GM19452 (cell line): ENCODE results near the gene RAB3C.
"Not testable (repeated sequence)": the region's sequence is repeated elsewhere in the genome, so short reads cannot be mapped to it uniquely, and the experiment has no call there.

Experiments used
- ATAC-seq: cut with Tn5 transposase; IDR thresholded peaks from one replicate; pipeline ENCODE4 v1.9.1; 2021; ENCODE audit not compliant: unreplicated experiment

Gene RAB3C

GRCh38 chr5:58600613-58601012, 17.7 kb downstream of the RAB3C start:
- ATAC-seq = not testable (repeated sequence)

GRCh38 chr5:58602889-58603288, 20.0 kb downstream of the RAB3C start:
- ATAC-seq = not testable (repeated sequence)

GRCh38 chr5:58606064-58606463, 23.2 kb downstream of the RAB3C start:
- ATAC-seq = no peak

GRCh38 chr5:58615972-58616371, 33.1 kb downstream of the RAB3C start:
- no peak for ATAC-seq

DNA sequence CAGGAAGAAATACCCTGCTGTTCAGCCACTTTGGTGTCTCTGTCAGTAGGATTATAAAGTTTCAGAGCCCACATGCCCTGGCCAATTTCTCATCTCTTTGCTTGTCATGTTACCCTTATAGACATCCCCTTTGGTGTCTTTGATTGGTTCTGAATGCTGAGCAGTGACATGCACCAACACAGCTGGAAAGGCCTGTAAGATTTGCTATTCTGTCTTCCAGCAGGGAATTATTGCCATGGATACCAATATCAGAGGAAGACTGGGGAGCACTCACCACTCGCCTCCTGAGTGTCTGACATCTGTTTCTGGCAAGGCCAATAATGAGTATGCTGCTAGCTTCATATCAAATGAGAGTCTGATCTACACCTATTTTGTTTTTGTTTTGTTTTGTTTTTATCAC, 34.4 kb downstream of the RAB3C start:
- no peak for ATAC-seq

- ATAC-seq = no peak
Measured at GRCh38 chr5:58620336-58620735, 37.5 kb downstream of the RAB3C start.

- no peak for ATAC-seq
Measured at GRCh38 chr5:58622936-58623871, 40.3 kb downstream of the RAB3C start.

DNA sequence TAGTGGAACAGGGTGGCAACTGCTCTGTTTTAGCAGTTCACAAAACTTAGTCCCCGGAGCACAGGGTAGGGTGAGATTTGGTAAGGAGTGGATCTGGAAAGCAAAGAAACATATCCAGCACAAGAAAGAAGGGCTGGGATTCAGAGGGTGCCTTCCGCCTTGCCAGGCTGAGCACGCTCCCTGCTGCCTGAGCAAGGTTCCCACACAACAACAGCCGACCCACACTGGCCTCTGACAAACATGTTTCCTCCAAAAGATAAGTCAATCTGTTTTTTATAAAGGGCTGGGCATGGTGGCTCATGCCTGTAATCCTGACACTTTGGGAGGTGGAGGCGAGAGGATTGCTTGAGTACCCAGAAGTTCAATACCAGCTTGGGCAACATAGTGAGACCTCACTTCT, 45.8 kb downstream of the RAB3C start:
- no peak for ATAC-seq

DNA sequence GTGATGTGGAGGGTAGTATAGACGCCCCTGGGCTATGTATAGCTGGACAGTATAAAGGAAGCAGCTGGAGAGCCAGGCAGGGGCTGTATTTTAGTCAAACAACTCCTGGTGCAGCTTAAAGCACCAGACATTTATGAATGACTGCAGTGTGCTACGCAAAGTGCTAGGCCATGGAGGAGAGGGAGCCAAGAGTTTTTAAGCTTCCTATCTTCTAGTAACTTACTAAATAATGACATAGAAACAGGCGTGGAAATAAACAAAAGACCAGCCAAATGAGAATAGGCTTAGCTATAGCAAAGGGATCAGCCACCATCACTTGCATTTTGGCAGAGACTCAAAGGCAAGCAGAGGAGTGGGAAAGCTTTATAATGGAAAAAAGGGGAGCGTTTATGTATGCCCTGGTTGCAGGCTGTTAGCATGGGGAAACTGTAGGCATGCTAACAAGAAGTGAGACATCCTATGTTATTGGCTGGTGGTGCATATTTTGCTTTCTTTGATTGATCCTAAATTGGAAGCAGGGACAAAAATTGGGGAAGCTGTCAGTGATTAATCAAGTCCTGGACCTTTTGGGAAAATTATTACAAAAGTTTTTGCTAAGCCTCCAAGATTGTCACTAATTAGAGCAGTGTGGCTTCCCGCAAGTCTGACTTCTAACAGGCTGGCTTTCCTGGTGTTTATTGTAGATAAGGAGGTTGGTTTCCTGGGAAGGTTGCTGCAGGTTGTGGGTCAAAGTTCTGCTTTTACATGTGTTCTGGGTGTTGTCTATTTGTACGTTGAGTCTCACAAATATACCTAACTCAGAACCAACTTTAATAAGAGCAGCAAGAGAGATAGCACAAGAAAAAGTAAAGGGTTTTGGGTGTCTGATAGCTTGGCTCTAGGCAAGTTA, 46.6 kb downstream of the RAB3C start:
- no peak for ATAC-seq

GRCh38 chr5:58631895-58632294, 49.0 kb downstream of the RAB3C start:
- no peak for ATAC-seq

DNA sequence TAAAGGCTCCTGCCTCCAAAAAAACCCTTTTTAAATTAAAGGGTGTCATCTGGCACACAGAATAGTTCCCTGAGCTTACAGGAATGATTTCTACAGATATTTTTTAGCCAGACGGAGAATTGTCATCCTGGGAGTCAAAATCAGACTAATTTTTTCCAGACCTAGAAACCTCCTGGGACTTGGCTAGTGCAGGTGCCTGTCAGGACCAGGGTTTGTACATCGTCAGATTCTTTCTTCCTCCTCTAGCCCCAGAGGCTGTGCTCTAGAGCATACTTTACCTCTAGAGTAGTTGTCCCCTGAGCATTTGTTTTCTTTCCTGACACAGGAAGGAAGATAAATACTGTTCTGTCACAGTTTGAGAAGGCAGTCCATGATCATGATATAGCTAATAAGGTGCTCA, 52.5 kb downstream of the RAB3C start:
- ATAC-seq = no peak

GRCh38 chr5:58640011-58640410, 57.1 kb downstream of the RAB3C start:
- no peak for ATAC-seq

DNA sequence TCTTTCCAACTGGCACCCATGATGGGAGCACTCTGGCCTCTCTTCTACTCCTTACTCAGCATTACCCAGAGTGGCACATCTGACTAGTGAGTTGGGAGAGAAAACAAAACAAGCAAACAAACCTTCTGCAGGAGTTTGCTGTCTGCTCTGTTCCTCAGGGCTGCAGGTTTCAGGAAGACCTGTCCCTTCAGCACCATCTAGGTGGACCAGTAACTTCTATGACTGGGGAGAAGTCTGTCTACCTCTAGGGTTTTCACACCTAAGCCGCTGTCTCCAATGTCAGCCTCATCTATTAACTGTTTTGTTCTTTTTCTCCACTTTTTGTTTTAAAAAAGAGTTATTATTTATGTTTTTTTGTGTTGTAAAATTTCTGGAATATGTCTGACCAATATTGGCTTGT, 58.7 kb downstream of the RAB3C start:
- ATAC-seq = no peak

GRCh38 chr5:58648846-58649245, 66.0 kb downstream of the RAB3C start:
- ATAC-seq = no peak

- ATAC-seq = no peak
Measured at GRCh38 chr5:58649716-58650115, 66.8 kb downstream of the RAB3C start.

GRCh38 chr5:58653521-58653920, 70.6 kb downstream of the RAB3C start:
- ATAC-seq = no peak

DNA sequence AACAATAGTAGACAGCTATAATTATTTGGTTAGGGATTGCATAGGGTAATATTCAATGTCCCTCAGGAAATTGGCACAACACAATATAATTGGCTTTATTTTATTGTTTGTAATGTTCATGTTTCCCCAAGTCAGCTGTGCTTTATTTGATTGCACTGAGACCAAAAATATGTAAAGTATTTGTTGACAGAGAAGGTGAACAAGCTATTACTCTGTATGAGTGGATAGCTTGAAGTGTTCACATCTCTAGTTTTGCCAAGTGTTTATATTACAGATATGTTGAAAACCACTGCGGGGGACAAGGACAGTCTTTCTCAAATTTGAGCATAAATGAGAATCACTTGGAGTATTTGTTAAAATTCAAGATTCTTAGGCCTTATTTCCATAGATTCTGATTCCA, 83.3 kb downstream of the RAB3C start:
- no peak for ATAC-seq

- no peak for ATAC-seq
Measured at GRCh38 chr5:58666598-58667581, 84.0 kb downstream of the RAB3C start.

DNA sequence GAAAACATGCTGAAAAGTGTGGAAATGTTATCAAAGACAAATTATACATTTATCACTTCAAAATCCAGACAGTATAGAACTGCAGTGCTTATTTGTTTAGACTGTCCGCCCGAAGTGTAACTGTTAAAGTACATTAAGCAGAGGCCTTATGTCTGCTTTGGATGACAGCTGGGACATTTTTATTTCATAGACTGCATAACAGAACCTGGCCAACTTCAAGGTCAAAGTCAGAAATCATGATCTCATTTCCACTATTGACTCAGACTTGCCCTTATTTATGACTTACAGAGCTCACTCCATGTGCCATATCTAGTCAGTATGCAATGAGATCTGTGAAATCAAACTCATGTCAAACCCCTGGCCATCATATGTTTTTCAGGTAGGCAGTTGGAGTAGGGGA, 87.7 kb downstream of the RAB3C start:
- ATAC-seq = no peak

- no peak for ATAC-seq
Measured at GRCh38 chr5:58671155-58671554, 88.3 kb downstream of the RAB3C start.

DNA sequence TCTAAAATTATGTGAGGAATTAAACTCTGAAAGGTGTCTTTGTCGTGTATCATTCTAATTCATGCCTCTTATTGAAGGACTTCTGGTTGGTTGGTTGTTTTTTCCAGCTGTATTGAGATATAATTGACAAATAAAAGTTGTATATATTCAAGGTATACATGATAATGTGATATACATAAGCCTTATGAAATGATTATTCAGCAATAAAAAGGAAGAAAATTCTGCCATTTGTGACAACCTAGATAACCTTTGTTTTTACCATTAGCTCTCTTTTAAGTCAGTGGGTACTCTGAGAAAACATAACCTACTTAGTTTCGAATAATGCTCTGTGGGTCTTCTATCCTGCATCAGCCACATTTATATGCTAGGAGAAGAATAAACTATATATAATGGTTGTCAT, 89.6 kb downstream of the RAB3C start:
- no peak for ATAC-seq
